KOPT-K1 (cell line): ENCODE results near the gene LSAMP.

Source experiments
- H3K27ac ChIP-seq: fragments of 200-600 bp; sonication (generic); 2 replicates; pipeline ENCODE4 v1.5.1; 2016; ENCODE audit warnings: antibody characterized with exemption, mild to moderate bottlenecking, low read depth, low read length; ENCODE audit not compliant: poor library complexity, severe bottlenecking
- H3K36me3 ChIP-seq: fragments of 200-600 bp; sonication (generic); 2 replicates; pipeline ENCODE4 v1.5.1; 2017; ENCODE audit warnings: antibody characterized with exemption, mild to moderate bottlenecking, low read length, moderate library complexity; ENCODE audit not compliant: insufficient read depth
- H3K9me3 ChIP-seq: fragments of 200-600 bp; sonication (generic); 2 replicates; pipeline ENCODE4 v1.5.1; 2017; ENCODE audit warnings: antibody characterized with exemption, low read length, mild to moderate bottlenecking; ENCODE audit not compliant: insufficient read depth, poor library complexity, severe bottlenecking

Gene LSAMP

DNA sequence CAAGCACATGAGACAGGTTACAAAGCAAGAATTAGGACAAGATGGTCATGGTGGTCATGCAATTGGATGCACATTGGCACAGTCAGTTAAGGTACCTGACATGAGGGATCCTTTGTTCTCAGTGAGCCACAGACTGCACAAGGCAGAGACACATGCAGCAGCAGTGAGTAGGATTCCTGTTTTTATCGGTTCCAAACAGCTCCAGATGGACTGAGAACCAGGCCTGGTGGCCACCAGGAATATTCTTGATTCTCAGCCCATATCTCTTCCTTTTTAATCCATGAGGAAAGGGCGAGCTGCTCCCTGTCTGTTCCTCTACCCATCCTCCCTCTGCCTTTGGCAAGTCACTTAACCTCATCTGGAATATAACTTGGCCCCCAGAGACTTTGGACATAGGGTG lies 411.2 kb downstream of the LSAMP start:
- no peak overlapping the region for H3K27ac ChIP-seq

GRCh38 chr3:116033516-116033915 lies 411.8 kb downstream of the LSAMP start:
- H3K36me3 ChIP-seq, result no peaks in the 10 kb centered on the region
- H3K27ac ChIP-seq, result no peak overlapping the region
- no peaks in the 10 kb centered on the region for H3K9me3 ChIP-seq

More for the DNA sequence above, 411.2 kb downstream of the LSAMP start:
- no peaks in the 10 kb centered on the region for H3K9me3 ChIP-seq
- no peaks in the 10 kb centered on the region for H3K36me3 ChIP-seq

- Histone ChIP-seq H3K36me3 (no peaks in the 10 kb centered on the region), H3K27ac (no peak overlapping the region)
Observed at GRCh38 chr3:116032176-116032575, 413.1 kb downstream of the LSAMP start.

DNA sequence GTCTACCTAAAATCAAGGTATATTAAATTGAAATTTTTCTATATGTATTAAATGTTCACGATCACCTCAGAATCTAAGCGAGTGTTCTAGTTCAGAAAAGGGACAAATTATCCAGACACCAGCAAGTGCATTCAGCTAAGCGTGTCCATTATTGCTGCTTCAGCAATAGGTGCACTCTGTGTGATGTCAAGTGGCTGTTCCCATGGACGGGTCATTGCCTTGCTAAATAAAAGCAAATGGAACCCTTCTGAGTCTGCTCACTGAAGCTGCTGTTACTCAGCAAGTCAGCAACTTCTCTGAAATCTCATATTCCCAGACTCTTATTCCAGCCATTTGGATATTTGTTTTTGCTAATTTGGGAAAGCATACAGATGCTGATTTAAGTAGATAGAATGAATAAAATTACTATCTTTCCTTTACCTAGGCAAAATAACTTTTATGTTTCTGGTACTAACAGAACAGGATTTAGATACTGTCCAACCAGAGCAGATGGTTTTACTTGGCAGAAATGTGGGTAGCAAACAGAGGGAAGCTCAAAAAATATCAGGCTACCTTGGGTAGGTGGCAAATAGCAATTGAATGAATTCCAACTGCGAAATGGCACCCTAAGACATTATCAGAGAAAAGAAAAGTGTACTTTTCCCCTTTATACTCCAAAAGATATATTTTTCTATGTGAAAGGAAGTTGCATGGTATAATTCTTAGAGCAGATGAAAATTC lies 415.0 kb downstream of the LSAMP start:
- Histone ChIP-seq H3K36me3 (no peaks in the 10 kb centered on the region), H3K9me3 (no peaks in the 10 kb centered on the region), H3K27ac (no peak overlapping the region)

More at GRCh38 chr3:116032176-116032575, 413.1 kb downstream of the LSAMP start:
- H3K9me3 ChIP-seq, result no peaks in the 10 kb centered on the region

DNA sequence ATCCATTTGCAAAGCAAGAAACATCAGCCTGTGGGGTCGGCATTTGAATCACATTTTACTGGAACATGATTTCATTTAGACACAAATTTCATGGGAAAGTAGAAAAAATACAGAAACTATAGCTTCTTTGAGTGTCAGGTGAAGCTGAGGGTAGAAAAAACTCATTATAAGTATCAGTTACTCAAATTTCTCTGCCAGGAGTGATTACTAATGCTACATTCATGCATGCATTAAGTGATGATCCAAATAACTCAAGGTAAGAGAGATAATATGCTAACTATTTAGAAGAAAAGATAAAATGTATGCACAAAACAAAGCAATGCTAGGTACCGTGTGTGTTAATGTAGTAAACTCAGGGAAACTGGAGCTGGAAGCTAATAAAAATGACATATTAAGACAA lies 416.0 kb downstream of the LSAMP start:
- Histone ChIP-seq H3K36me3 (no peaks in the 10 kb centered on the region), H3K27ac (no peak overlapping the region), H3K9me3 (no peaks in the 10 kb centered on the region)

DNA sequence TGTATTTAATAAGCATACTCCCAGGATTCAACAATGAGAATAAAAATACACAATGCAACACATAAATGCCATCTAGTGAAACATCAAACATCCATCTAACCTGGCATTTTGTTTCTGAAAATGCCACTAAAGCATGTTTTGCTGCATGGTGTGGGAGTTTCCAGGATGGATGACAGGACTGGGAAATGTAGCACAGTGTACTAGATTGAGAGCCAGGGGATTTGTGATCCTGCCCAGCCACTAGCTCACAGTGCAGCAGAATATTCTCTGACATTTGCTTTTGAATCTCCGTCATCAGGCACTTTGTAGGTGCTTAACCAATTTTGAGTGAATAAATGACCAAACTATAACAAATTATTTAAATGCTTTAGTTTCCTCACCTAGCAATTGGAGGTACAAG lies 417.1 kb downstream of the LSAMP start:
- Histone ChIP-seq H3K27ac (no peak overlapping the region), H3K9me3 (no peaks in the 10 kb centered on the region), H3K36me3 (no peaks in the 10 kb centered on the region)

- Histone ChIP-seq H3K36me3 (no peaks in the 10 kb centered on the region), H3K27ac (no peak overlapping the region), H3K9me3 (no peaks in the 10 kb centered on the region)
Observed at GRCh38 chr3:116020989-116021388, 424.3 kb downstream of the LSAMP start.

DNA sequence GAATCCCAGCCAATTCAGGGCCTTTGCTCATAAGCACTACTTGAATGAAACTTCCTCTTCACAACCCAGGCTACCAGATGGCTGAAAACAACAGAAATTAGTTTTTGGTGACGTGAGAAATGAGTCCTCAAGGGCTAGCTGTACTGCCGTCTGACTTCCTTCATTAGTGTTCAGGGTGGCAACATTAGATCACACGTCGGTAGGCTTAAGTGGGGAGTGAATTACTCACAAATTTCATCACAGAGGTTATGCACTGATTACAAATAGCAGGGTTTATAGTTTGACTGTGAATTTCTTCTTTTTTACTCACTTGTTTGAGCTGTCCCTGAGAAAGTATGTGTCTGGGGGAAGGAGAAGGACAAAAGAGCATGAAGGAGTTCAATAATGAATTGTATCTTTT lies 424.8 kb downstream of the LSAMP start:
- Histone ChIP-seq H3K9me3 (no peaks in the 10 kb centered on the region), H3K27ac (no peak overlapping the region), H3K36me3 (no peaks in the 10 kb centered on the region)

DNA sequence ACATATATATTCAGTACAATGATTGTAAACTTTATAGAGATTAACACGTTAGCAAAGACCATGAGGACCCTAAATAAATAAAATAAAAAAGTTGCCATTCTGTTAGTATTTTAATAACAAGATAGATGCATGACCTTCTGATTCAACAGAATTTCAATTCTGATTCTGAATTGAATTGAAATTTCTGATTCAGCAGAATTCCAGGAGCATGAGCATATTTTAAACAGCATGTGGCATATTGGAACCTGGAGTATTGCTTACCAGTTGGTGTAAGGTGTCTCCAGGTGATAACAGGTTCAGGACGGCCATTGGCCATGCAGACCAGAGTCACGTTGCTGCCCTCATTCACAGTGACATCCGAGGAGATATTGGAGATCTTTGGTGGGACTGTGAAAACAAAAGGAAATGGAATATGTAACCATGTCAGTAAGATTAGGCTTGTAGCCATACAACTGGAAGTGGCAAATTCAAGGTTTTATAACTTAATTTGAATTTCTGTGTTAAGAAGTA lies 426.0 kb downstream of the LSAMP start:
- H3K36me3 ChIP-seq, result no peaks in the 10 kb centered on the region
- no peak overlapping the region for H3K27ac ChIP-seq
- H3K9me3 ChIP-seq, result no peaks in the 10 kb centered on the region

DNA sequence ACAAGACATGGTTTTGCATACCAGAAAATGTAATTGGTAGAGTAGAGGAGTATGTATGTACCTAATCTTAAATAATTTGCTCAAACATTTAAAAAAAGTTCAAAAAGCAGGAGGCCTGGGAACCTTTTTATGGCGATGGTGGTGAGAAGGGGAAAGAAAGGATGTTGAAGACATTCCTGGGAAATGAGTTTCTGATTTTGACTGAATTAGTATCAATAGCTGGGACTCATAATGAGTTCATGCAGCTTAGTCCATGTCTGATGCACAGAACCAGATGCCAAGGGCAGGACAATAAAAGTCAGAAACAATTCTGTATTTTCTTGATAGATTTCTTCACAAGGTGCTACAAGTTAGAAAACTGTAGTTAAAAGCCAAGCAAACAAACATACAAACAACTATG lies 426.6 kb downstream of the LSAMP start:
- no peaks in the 10 kb centered on the region for H3K36me3 ChIP-seq
- H3K27ac ChIP-seq, result no peak overlapping the region
- H3K9me3 ChIP-seq, result no peaks in the 10 kb centered on the region

DNA sequence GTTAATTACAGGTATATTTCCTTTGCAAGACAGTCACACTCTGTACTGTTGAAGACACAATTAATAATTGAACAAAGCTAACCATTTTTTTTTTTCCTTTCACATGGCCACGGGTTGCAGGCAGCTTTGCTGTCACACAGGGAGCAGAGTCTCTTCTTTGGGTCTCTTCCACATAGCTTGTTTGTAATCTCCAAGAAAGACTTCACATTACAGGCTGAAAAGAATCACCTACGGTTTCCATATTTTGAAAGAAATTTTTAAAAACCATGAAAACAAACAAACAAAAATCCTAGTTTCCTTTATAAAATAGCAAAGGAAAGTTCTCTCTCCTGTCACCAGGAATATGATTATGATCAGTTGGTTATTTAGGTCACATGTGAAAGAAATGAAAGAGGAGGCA lies 429.4 kb downstream of the LSAMP start:
- Histone ChIP-seq H3K36me3 (no peaks in the 10 kb centered on the region), H3K9me3 (no peaks in the 10 kb centered on the region), H3K27ac (no peak overlapping the region)

GRCh38 chr3:116007000-116007399 lies 438.3 kb downstream of the LSAMP start:
- Histone ChIP-seq H3K9me3 (no peaks in the 10 kb centered on the region), H3K36me3 (no peaks in the 10 kb centered on the region), H3K27ac (no peak overlapping the region)

GRCh38 chr3:116005404-116005803 lies 439.9 kb downstream of the LSAMP start:
- H3K9me3 ChIP-seq, result no peaks in the 10 kb centered on the region
- H3K36me3 ChIP-seq, result no peaks in the 10 kb centered on the region
- H3K27ac ChIP-seq, result no peak overlapping the region

GRCh38 chr3:116002235-116002634 lies 443.1 kb downstream of the LSAMP start:
- Histone ChIP-seq H3K9me3 (no peaks in the 10 kb centered on the region), H3K36me3 (no peaks in the 10 kb centered on the region), H3K27ac (no peak overlapping the region)

GRCh38 chr3:116001151-116001621 lies 444.1 kb downstream of the LSAMP start:
- Histone ChIP-seq H3K27ac (no peak overlapping the region), H3K9me3 (no peaks in the 10 kb centered on the region), H3K36me3 (no peaks in the 10 kb centered on the region)

DNA sequence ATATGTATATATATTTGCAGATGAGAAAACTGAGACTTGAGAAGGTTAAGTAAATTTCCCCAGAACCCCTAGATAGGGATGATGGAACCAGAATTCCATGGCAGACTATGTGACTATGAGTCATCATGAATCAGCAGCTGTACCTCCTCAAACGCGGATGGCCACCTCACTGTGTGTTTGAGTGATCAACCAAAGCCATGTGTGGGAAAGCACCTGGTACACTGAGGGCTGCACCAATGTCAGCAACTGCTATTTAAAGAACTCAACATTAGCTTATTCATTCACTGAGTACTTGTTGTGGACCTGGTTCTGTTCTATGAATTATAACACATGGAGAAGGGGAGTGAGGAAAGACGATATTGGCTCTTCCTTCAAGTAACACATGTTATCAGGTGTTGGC lies 445.0 kb downstream of the LSAMP start:
- Histone ChIP-seq H3K9me3 (no peaks in the 10 kb centered on the region), H3K27ac (no peak overlapping the region), H3K36me3 (no peaks in the 10 kb centered on the region)
